Measurements from ENCODE around the gene BRMS1L.

BRMS1L gene

GRCh38 chr14:35867280-35867629 is 41.1 kb downstream of the BRMS1L start:
- no peak for DNase-seq

- DNase-seq = no peak
These were observed 49.2 kb downstream of the BRMS1L start for GRCh38 chr14:35875296-35875695.

GRCh38 chr14:35877276-35877675 is 51.1 kb downstream of the BRMS1L start:
- DNase-seq = no peak

GRCh38 chr14:35878272-35879150 is 52.4 kb downstream of the BRMS1L start:
- DNase-seq = no peak

GRCh38 chr14:35879151-35879648 is 53.1 kb downstream of the BRMS1L start:
- DNase-seq = no peak

- no peak for DNase-seq
These were observed 53.6 kb downstream of the BRMS1L start for GRCh38 chr14:35879654-35880249.

GRCh38 chr14:35881280-35881679 is 55.1 kb downstream of the BRMS1L start:
- no peak for DNase-seq

- no peak for DNase-seq
These were observed 57.6 kb downstream of the BRMS1L start for GRCh38 chr14:35883677-35884293.

- DNase-seq = no peak
These were observed 64.2 kb downstream of the BRMS1L start for GRCh38 chr14:35890308-35890707.

- DNase-seq = no peak
These were observed 69.1 kb downstream of the BRMS1L start for GRCh38 chr14:35895256-35895655.

GRCh38 chr14:35897616-35898111 is 71.5 kb downstream of the BRMS1L start:
- no peak for DNase-seq

- no peak for DNase-seq
These were observed 72.2 kb downstream of the BRMS1L start for GRCh38 chr14:35898217-35898775.

GRCh38 chr14:35900741-35901140 is 74.6 kb downstream of the BRMS1L start:
- DNase-seq = no peak

- no peak for DNase-seq
These were observed 83.5 kb downstream of the BRMS1L start for GRCh38 chr14:35909665-35910064.

GRCh38 chr14:35910191-35910590 is 84.1 kb downstream of the BRMS1L start:
- DNase-seq = no peak

- no peak for DNase-seq
These were observed 85.0 kb downstream of the BRMS1L start for GRCh38 chr14:35911097-35911496.

GRCh38 chr14:35915185-35915584 is 89.0 kb downstream of the BRMS1L start:
- DNase-seq = no peak

GRCh38 chr14:35915775-35916174 is 89.6 kb downstream of the BRMS1L start:
- no peak for DNase-seq
